AG09319 (cell line): ENCODE measurements around the gene MSRB3.

Experiments
- DNase-seq: peaks from one replicate; pipeline ENCODE4 v3.0.0-alpha.2; 2010; ENCODE audit warnings: low read depth; ENCODE audit errors: extremely low read depth
- CTCF ChIP-seq: IDR thresholded peaks from 2 replicates; pipeline ENCODE4 v1.5.1; 2011; ENCODE audit warnings: low read depth, mild to moderate bottlenecking, inconsistent platforms, low read length, moderate library complexity

Gene MSRB3

GRCh38 chr12:65511912-65512311, 233.4 kb downstream of the MSRB3 start:
- no peak for DNase-seq
- TF ChIP-seq CTCF = no peak
